MCF 10A (cell line): Measurements from ENCODE around the gene SPATA16. TPM values are rescaled to one million over a fixed set of nuclear protein-coding genes. Genes with fewer than 3 reads are reported as not detected.

Experiments
- BruUV-seq: library from RNA; stranded (reverse); fragments of 400-500 nt; replicated peaks from 2 replicates; lab custom pipeline; 2021; lab: Mats Ljungman, UMichigan
- CTCF ChIA-PET: fragments of 300-600 bp; sonication (Branson Sonifier 250); formaldehyde crosslinking; extraction: SDS; loops from one replicate; lab custom pipeline; 2021; ENCODE audit warnings: antibody characterized with exemption, inconsistent platforms; lab: Yijun Ruan, JAX
- POLR2A ChIA-PET: fragments of 300-600, 350-650 bp; sonication (Branson Sonifier 250); formaldehyde crosslinking; extraction: SDS; loops from one replicate; lab custom pipeline; 2020; ENCODE audit warnings: antibody characterized with exemption, inconsistent platforms; lab: Yijun Ruan, JAX
- DNase-seq: peaks from one replicate; pipeline ENCODE4 v3.0.0-alpha.2; 2018; ENCODE audit not compliant: unreplicated experiment
- H3K27ac Mint-ChIP-seq: one replicate; pipeline ENCODE4 v1.8.0; 2022; ENCODE audit warnings: mild to moderate bottlenecking, low read depth, mixed read lengths; ENCODE audit not compliant: unreplicated experiment
- H3K27me3 Mint-ChIP-seq: one replicate; pipeline ENCODE4 v1.8.0; 2022; ENCODE audit warnings: mixed read lengths; ENCODE audit not compliant: insufficient read depth, unreplicated experiment
- H3K36me3 Mint-ChIP-seq: one replicate; pipeline ENCODE4 v1.8.0; 2022; ENCODE audit warnings: mild to moderate bottlenecking, moderate library complexity, mixed read lengths; ENCODE audit not compliant: insufficient read depth, unreplicated experiment
- H3K4me1 Mint-ChIP-seq: one replicate; pipeline ENCODE4 v1.8.0; 2022; ENCODE audit warnings: mixed read lengths; ENCODE audit not compliant: insufficient read depth, unreplicated experiment
- H3K4me3 Mint-ChIP-seq: one replicate; pipeline ENCODE4 v1.8.0; 2022; ENCODE audit warnings: mild to moderate bottlenecking, moderate library complexity, mixed read lengths; ENCODE audit not compliant: unreplicated experiment
- H3K9me3 Mint-ChIP-seq: one replicate; pipeline ENCODE4 v1.8.0; 2022; ENCODE audit warnings: mixed read lengths; ENCODE audit not compliant: unreplicated experiment
- CTCF ChIP-seq: fragments of 200-600 bp; IDR thresholded peaks from one replicate; pipeline ENCODE4 v1.8.0; 2022; ENCODE audit warnings: antibody characterized with exemption, mild to moderate bottlenecking; ENCODE audit not compliant: unreplicated experiment
- intact Hi-C: fragments of 100-400 bp; cut with micrococcal nuclease; formaldehyde crosslinking; loops from 2 replicates; pipeline ENCODE4 v1.14.1; 2022
- total RNA-seq: library from RNA; stranded (reverse); gene quantifications from 2 replicates; pipeline ENCODE4 v1.2.3, GENCODE V29; 2022

The SPATA16 gene
- total RNA-seq, 1 experiment from 2014 or later: not detected

- ChIA-PET POLR2A (no interaction called here), CTCF (interaction anchor here (0.6 to 0.7 kb wide), 2 partner anchors 11 to 209 kb away, joined by 3 read pairs; no protein-coding TSS in a partner anchor)
- no TSS peak for BruUV-seq
- no peak overlapping the region for H3K4me3 Mint-ChIP-seq
- no peaks in the 10 kb centered on the region for H3K4me1 Mint-ChIP-seq
- no peaks in the 10 kb centered on the region for H3K9me3 Mint-ChIP-seq
- H3K36me3 Mint-ChIP-seq: no peaks in the 10 kb centered on the region
- no peak for DNase-seq
- intact Hi-C loops: no loop called here
- H3K27me3 Mint-ChIP-seq: peaks cover 87% of the 10 kb centered on the region
- TF ChIP-seq CTCF: no peak
- no peak overlapping the region for H3K27ac Mint-ChIP-seq
Measured at GRCh38 chr3:173008978-173009377, 132.1 kb downstream of the SPATA16 start.

- POLR2A ChIA-PET: interaction anchor here (0.7 to 1.0 kb wide), 4 partner anchors 12 to 335 kb away, joined by 3 to 5 read pairs (median 3); no protein-coding TSS in a partner anchor
- Mint-ChIP-seq H3K27me3 (peaks cover 85% of the 10 kb centered on the region), H3K27ac (no peak overlapping the region), H3K9me3 (no peaks in the 10 kb centered on the region), H3K4me1 (no peaks in the 10 kb centered on the region), H3K4me3 (no peak overlapping the region), H3K36me3 (no peaks in the 10 kb centered on the region)
- DNase-seq: no peak
- intact Hi-C loops: no loop called here
- CTCF ChIA-PET: interaction anchor here (0.6 to 1.0 kb wide), 2 partner anchors 67 to 210 kb away, joined by 3 read pairs; no protein-coding TSS in a partner anchor
- no peak for TF ChIP-seq CTCF
- no TSS peak for BruUV-seq
Measured at GRCh38 chr3:173007079-173007723, 133.8 kb downstream of the SPATA16 start.

- intact Hi-C loops: no loop called here
- Mint-ChIP-seq H3K9me3 (no peaks in the 10 kb centered on the region), H3K4me1 (no peaks in the 10 kb centered on the region), H3K27ac (no peak overlapping the region), H3K4me3 (no peak overlapping the region), H3K36me3 (no peaks in the 10 kb centered on the region), H3K27me3 (peaks cover 85% of the 10 kb centered on the region)
- TF ChIP-seq CTCF: no peak
- POLR2A ChIA-PET: no interaction called here
- CTCF ChIA-PET: no interaction called here
- BruUV-seq: no TSS peak
- no peak for DNase-seq
Measured at GRCh38 chr3:173006006-173006405, 135.0 kb downstream of the SPATA16 start.

GRCh38 chr3:173004681-173005080 is 136.4 kb downstream of the SPATA16 start:
- CTCF ChIA-PET: no interaction called here
- no peak for TF ChIP-seq CTCF
- POLR2A ChIA-PET: no interaction called here

More at GRCh38 chr3:173004681-173005080, 136.4 kb downstream of the SPATA16 start:
- Mint-ChIP-seq H3K4me1 (no peaks in the 10 kb centered on the region), H3K9me3 (no peaks in the 10 kb centered on the region), H3K36me3 (no peaks in the 10 kb centered on the region), H3K4me3 (no peak overlapping the region), H3K27ac (no peak overlapping the region), H3K27me3 (peaks cover 87% of the 10 kb centered on the region)
- BruUV-seq: no TSS peak
- intact Hi-C loops: no loop called here
- DNase-seq: no peak
